ENCODE results near the gene TNN.
"Not testable (repeated sequence)": the region's sequence is repeated elsewhere in the genome, so short reads cannot be mapped to it uniquely, and the experiment has no call there.

The TNN gene

GRCh38 chr1:175067362-175068106 is at the start of gene TNN:
TSS of gene TNN (plus strand) at chr1:175067833. CDS start at chr1:175077419, 9,586 bp downstream.
- peaks cover 3 to 5% of the 10 kb centered on the region in 2 donors for H3K4me1 Mint-ChIP-seq
- ATAC-seq (replicated peaks) (no peak), DNase-seq (no peak)
- no peak within 1 kb of the TSS for H3K27ac Mint-ChIP-seq
- H3K36me3 Mint-ChIP-seq = no peaks in the 10 kb centered on the region
- H3K9me3 Mint-ChIP-seq = no peaks in the 10 kb centered on the region
- H3K27me3 Mint-ChIP-seq = peaks cover 14 to 22% of the 10 kb centered on the region in 2 donors
- H3K4me3 Mint-ChIP-seq = no peak within 1 kb of the TSS

- no peak for DNase-seq
- ATAC-seq (replicated peaks) = no peak
- Mint-ChIP-seq H3K36me3 (peaks cover 24 to 33% of the 10 kb centered on the region in 2 donors), H3K27ac (no peak overlapping the region), H3K27me3 (no peaks in the 10 kb centered on the region), H3K4me3 (no peak overlapping the region), H3K4me1 (peaks cover 24 to 30% of the 10 kb centered on the region in 2 donors), H3K9me3 (peaks cover 0 to under 1% of the 10 kb centered on the region in 2 donors)
Observed at GRCh38 chr1:175019524-175019923, 48.1 kb upstream of the TNN start.

GRCh38 chr1:175023043-175023921 is 44.4 kb upstream of the TNN start, which contains the start of gene MRPS14:
TSS of gene MRPS14 (minus strand) at chr1:175023425. CDS start at chr1:175023408, 17 bp downstream.
- Mint-ChIP-seq H3K27me3 (no peaks in the 10 kb centered on the region), H3K4me1 (peaks cover 16 to 20% of the 10 kb centered on the region in 2 donors), H3K9me3 (peaks cover 0 to 4% of the 10 kb centered on the region in 2 donors), H3K4me3 (peak within 1 kb of the TSS; percentile 86 to 88), H3K36me3 (peaks cover 4 to 13% of the 10 kb centered on the region in 2 donors), H3K27ac (peak within 1 kb of the TSS; percentile 86)
- DNase-seq (peak; percentile 97), ATAC-seq (replicated peaks) (peak; percentile 93 to 96)

GRCh38 chr1:175023922-175024242 is 43.8 kb upstream of the TNN start:
- not testable (repeated sequence) for H3K9me3 Mint-ChIP-seq; ATAC-seq (replicated peaks); DNase-seq; H3K27me3 Mint-ChIP-seq
- peaks cover 2 to 12% of the 10 kb centered on the region in 2 donors for H3K36me3 Mint-ChIP-seq
- peak overlapping the region; percentile 86 to 88 for H3K4me3 Mint-ChIP-seq
- H3K27ac Mint-ChIP-seq = peak overlapping the region; percentile 86
- H3K4me1 Mint-ChIP-seq = peaks cover 14 to 20% of the 10 kb centered on the region in 2 donors

- H3K27ac Mint-ChIP-seq = no peak overlapping the region
- no peak for DNase-seq
- H3K36me3 Mint-ChIP-seq = peaks cover 4 to 10% of the 10 kb centered on the region in 2 donors
- ATAC-seq (replicated peaks) = no peak
- peak overlapping the region in 1 of 2 donors; percentile 3 for H3K4me3 Mint-ChIP-seq
- H3K27me3 Mint-ChIP-seq = no peaks in the 10 kb centered on the region
- peaks cover 18 to 26% of the 10 kb centered on the region in 2 donors for H3K4me1 Mint-ChIP-seq
- peaks cover 0 to 4% of the 10 kb centered on the region in 2 donors for H3K9me3 Mint-ChIP-seq
Observed at GRCh38 chr1:175024773-175025172, 42.9 kb upstream of the TNN start.

- peaks cover 4 to 7% of the 10 kb centered on the region in 2 donors for H3K27me3 Mint-ChIP-seq
- H3K9me3 Mint-ChIP-seq = no peaks in the 10 kb centered on the region
- H3K27ac Mint-ChIP-seq = peak overlapping the region; percentile 37
- H3K4me1 Mint-ChIP-seq = peaks cover 6% of the 10 kb centered on the region in 2 donors
- peaks cover 0 to 2% of the 10 kb centered on the region in 2 donors for H3K36me3 Mint-ChIP-seq
- H3K4me3 Mint-ChIP-seq = no peak overlapping the region
- DNase-seq = no peak
- no peak for ATAC-seq (replicated peaks)
Observed at GRCh38 chr1:175033953-175034352, 33.7 kb upstream of the TNN start.

GRCh38 chr1:175034775-175035174 is 32.9 kb upstream of the TNN start:
- Mint-ChIP-seq H3K36me3 (no peaks in the 10 kb centered on the region), H3K27me3 (peaks cover 4 to 7% of the 10 kb centered on the region in 2 donors), H3K4me3 (no peak overlapping the region), H3K4me1 (peaks cover 0 to 2% of the 10 kb centered on the region in 2 donors), H3K27ac (no peak overlapping the region), H3K9me3 (no peaks in the 10 kb centered on the region)
- DNase-seq (no peak), ATAC-seq (replicated peaks) (no peak)

- Mint-ChIP-seq H3K4me3 (no peak overlapping the region), H3K36me3 (no peaks in the 10 kb centered on the region), H3K9me3 (no peaks in the 10 kb centered on the region), H3K4me1 (no peaks in the 10 kb centered on the region), H3K27me3 (peaks cover 4 to 7% of the 10 kb centered on the region in 2 donors), H3K27ac (no peak overlapping the region)
- DNase-seq = no peak
- ATAC-seq (replicated peaks) = no peak
Observed at GRCh38 chr1:175035865-175036264, 31.8 kb upstream of the TNN start.

GRCh38 chr1:175036476-175036875 is 31.2 kb upstream of the TNN start:
- Mint-ChIP-seq H3K27me3 (peaks cover 4 to 7% of the 10 kb centered on the region in 2 donors), H3K4me3 (no peak overlapping the region), H3K27ac (no peak overlapping the region)

GRCh38 chr1:175037416-175037815 is 30.2 kb upstream of the TNN start:
- Mint-ChIP-seq H3K4me3 (no peak overlapping the region), H3K9me3 (no peaks in the 10 kb centered on the region), H3K36me3 (no peaks in the 10 kb centered on the region), H3K27me3 (peaks cover 4 to 7% of the 10 kb centered on the region in 2 donors), H3K27ac (no peak overlapping the region), H3K4me1 (no peaks in the 10 kb centered on the region)
- DNase-seq (no peak), ATAC-seq (replicated peaks) (no peak)

More at GRCh38 chr1:175036476-175036875, 31.2 kb upstream of the TNN start:
- Mint-ChIP-seq H3K4me1 (no peaks in the 10 kb centered on the region), H3K9me3 (no peaks in the 10 kb centered on the region), H3K36me3 (no peaks in the 10 kb centered on the region)
- ATAC-seq (replicated peaks) (no peak), DNase-seq (no peak)

- Mint-ChIP-seq H3K27me3 (peaks cover 12 to 17% of the 10 kb centered on the region in 2 donors), H3K4me1 (no peaks in the 10 kb centered on the region), H3K36me3 (no peaks in the 10 kb centered on the region), H3K27ac (no peak overlapping the region), H3K4me3 (no peak overlapping the region), H3K9me3 (no peaks in the 10 kb centered on the region)
- DNase-seq (no peak), ATAC-seq (replicated peaks) (no peak)
Observed at GRCh38 chr1:175040324-175040879, 27.2 kb upstream of the TNN start.

- no peaks in the 10 kb centered on the region for H3K9me3 Mint-ChIP-seq
- H3K27ac Mint-ChIP-seq = no peak overlapping the region
- H3K36me3 Mint-ChIP-seq = no peaks in the 10 kb centered on the region
- no peak for ATAC-seq (replicated peaks)
- H3K4me3 Mint-ChIP-seq = no peak overlapping the region
- no peaks in the 10 kb centered on the region for H3K4me1 Mint-ChIP-seq
- H3K27me3 Mint-ChIP-seq = peaks cover 21 to 30% of the 10 kb centered on the region in 2 donors
- no peak for DNase-seq
Observed at GRCh38 chr1:175042650-175043049, 25.0 kb upstream of the TNN start.

- ATAC-seq (replicated peaks) = no peak
- peaks cover 26 to 38% of the 10 kb centered on the region in 2 donors for H3K27me3 Mint-ChIP-seq
Observed at GRCh38 chr1:175043824-175044223, 23.8 kb upstream of the TNN start.

GRCh38 chr1:175044591-175044990 is 23.0 kb upstream of the TNN start:
- not testable (repeated sequence) for H3K36me3 Mint-ChIP-seq
- peaks cover 34 to 46% of the 10 kb centered on the region in 2 donors for H3K27me3 Mint-ChIP-seq

More at GRCh38 chr1:175043824-175044223, 23.8 kb upstream of the TNN start:
- Mint-ChIP-seq H3K4me1 (no peaks in the 10 kb centered on the region), H3K9me3 (no peaks in the 10 kb centered on the region), H3K4me3 (no peak overlapping the region), H3K36me3 (no peaks in the 10 kb centered on the region), H3K27ac (no peak overlapping the region)
- no peak for DNase-seq

More at GRCh38 chr1:175044591-175044990, 23.0 kb upstream of the TNN start:
- H3K27ac Mint-ChIP-seq; H3K4me3 Mint-ChIP-seq; H3K9me3 Mint-ChIP-seq; ATAC-seq (replicated peaks); H3K4me1 Mint-ChIP-seq; DNase-seq: not testable (repeated sequence)
